GM04503 (cell line): ENCODE results near the gene GMPPA.

Experiments
- DNase-seq: peaks from one replicate; pipeline ENCODE4 v3.0.0-alpha.2; 2012; ENCODE audit warnings: low read depth

GMPPA gene

DNA sequence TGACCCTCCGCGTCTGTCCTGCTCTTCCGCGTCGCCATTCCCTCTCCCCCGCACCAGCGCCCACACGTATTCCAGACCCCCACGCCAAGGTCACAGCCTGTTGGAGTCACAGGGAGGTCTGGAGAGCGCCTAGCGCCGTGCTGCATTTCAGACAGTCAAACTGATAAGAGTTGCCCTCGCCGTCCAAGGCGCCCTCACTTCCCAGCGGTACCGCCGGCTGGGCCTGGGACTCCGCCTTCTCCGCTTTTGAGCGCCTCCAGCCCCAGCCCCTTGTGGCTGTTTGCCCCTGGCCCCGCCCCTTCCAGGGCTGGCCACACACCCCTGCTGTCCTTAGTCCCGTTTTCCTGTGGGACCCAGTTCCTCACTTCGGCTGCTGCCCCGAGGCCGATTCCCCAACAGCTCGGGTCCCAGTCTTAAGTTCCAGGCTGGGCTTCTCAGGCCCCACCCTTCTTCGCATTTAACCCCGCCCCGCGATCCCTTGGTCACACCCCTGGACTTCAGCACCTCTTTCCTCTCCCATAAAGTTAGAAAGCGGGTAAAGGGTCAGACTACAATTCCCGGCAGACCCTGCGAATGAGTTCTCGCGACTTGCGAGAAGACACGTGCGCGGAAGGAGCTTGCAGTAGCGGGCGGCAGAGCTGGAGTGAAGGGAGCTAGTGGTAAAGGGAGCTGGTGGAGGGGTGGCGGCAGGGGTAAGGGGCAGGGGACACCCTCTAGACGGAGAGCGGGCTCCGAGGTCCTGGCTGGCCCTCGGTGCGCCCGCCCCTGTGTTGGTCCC lies at the start of gene GMPPA:
Gene GMPPA (plus strand): TSS at position 612 of the 778 bp plus-strand sequence. CDS start 1,085 bp downstream, outside the sequence.
- DNase-seq: peak; percentile 96

DNA sequence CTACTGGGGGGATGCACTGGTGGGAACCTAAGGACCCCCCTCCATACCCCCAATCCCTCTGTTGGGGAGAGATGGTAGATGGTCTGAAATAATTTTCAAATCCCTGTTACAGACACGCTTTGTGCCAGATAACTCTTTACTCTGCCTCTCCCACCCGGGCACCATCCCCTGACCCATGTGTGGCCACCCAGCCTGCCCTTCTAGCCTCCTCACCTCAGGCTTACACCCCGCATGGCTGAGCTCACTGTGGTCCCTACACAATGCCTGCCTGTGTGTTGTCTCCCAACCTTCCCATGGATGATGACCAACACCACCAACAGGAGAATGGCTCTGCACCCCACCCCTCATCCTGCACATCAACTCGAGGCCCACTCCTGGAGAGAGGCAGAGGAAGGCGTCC lies 49.1 kb upstream of the GMPPA start:
- no peak for DNase-seq

DNA sequence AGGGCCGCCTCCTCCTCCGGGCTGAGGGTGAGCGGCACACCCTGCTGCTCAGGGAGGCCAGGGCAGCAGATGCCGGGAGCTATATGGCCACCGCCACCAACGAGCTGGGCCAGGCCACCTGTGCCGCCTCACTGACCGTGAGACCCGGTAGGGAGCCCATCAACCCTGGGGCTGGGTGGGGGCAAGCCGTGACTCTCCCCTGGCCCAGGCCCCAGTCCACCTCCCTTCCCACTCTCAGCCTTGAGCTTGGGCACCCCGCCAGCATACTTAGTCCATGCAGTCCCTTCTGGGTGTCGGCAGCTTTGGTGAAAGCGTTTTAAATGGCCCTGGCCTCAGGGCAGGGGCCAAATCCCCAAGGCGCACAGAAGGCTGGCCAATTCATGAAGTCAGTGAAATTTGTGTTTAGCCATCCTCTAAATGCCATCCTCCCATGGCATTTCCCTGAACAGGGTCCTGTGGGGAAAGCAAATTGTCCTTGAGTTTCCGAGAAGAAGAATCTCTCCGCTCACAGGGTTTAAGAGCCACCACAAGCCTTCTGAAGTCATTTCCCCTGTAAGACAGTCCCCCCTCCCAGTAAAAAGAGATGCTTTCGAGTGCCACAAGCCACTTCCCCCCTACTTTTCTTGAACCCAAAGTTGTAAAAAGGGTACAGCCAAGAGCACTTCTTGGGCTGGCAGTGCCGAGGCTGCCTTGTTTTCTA lies 46.9 kb upstream of the GMPPA start:
- no peak for DNase-seq

DNA sequence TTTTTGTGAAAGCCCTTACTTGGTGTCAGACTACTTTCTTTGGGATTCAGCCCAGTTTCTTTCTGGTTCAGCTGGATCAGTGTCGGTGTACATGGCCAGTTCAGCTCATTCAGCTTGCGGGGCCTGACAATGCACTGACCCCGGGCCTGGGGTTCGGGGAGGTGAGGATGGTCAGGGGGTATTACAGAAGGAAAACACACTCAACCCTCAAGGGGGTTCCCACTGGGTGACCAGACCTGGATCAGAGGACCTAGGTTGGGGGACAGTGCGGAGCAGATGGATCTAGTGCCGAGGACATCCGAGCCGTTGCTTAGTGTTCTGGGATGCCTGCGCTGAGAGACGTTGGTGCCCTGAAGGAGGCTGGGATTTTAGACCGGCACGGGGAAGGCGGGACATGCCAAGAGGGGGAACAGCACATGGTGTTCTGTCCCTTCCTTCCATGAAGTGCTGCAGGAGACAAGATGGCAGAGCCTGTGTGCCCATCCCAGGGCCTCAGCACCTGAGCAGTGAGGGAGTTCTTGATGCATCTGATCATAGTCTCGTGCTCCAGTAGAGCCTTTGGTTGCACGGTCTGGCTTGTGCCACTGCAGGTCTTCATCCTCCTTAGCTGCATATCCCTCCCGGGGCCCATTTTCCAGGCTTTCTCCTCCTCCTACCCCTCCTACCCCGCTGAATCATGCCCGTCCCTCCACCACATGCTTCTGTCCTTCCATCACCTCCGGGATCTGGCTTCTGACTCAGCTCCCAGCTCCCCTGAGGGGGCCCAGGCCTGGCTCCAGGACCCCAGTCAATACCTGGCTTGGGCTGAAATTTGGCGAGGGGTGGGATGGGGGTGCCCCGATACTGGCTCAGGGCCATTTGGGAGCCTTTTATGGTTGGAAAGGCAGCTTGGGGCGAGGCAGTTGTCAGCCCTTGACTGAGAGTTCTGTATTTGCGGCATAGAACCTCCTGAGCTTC lies 46.1 kb upstream of the GMPPA start:
- DNase-seq: peak; percentile 85

DNA sequence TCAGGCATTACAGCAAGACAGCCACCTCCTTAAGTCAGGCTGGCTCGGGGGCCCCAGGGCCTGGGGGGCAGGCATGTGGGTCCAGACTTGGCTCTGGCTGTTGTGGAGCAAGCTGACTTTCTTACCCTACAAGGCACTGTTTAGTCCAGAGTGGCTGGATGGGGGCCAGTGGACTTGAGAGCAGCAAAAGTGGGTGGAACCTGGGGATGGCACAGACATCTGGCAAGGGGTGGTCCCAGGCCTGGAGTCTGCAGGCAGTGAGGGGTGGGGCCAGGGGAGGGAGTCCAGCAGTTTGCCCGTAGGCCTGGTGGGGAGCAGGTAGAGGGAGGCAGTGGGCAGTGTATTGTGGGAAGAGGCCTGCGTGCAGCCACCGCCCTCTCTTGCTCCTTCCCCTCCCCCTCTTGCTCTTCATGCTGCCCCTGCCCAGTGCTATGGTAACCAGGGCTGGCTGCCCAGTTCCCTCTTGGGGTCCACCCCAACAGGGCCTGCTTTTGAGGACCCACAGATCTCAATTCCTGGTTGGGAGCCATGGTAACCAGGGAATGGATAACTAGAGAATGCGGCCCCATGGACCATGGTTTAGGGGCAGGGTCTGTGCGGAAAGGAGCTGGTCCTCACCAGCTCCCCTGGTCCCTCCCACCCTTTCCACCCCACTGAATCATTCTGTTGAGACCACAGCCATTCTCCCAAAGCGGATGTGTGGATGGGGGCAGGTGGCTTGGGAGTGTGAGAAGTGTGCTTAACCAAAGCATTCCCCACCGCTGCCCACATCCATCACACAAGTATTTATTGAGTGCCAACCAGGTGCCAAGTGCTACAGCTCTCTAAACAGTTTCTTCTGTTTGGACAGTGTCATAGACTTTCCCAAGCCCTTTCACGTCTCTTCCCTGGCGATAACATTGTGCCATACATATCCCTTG lies 44.8 kb upstream of the GMPPA start:
- DNase-seq: peak; percentile 64

DNA sequence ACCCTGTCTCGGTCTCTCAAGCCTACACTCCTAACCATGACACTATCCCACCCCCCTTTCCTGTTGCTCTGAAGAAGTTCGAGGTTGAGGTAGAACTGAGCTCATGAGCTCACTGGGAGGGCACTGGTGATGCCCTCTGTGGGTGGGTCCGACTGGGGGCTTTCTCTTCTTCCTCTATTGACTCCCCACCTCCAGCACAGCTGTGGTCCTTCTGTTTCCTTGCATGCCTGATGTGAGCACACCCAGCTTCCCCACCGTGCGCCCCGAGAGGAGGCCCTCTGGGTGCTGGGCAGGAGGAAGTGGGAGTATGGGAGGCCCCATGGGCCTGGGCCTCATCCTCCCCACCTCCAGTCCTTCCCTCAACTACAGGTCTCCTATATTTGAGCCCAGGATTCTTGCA lies 43.1 kb upstream of the GMPPA start:
- DNase-seq: no peak

DNA sequence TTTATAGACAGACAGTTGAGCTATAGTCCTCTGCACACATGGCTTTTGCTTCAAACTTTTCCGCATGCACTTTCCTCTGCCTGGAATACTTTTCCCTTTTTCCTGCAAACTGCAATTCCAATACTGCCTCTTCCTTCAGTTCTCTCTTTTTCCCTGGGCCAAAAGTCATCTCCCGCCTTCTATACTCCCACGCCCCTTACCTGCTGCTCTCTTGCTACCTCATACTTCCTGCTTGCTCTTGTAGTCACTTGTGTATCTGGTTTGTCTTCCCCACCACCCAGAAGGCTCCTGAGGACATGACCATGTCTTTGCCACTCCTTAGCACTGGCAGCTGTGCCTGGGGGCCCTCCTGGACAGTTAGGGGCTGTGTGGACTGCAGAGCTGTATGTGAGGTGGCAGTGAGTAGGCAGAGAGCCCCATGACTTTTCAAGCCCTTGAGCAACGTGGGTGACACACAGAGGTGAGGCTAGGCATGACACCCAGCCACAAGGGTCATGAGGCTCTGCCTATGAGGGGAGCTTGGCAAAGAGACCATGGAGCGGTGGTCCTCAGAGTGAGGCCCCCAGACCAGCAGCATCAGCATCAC lies 40.8 kb upstream of the GMPPA start:
- no peak for DNase-seq

DNA sequence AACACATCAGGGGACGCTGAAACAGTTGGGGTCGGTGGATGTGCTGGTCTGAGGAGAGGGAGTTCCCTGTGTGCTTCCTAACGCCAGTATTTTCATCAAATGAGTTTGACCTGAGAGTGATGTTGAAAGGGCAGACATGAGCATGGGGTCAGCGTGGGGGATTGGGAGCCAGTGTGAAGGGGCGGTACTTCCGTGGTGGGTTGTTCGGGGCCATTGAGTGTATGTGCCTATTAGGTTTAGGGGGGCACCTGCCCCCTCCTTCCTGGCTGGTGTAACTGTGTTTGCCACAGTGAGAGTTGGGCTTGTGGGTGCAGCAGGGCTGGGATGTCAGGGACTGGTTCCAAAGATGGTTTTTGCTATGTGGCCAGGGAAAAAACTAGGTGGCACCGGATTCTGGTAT lies 39.7 kb upstream of the GMPPA start:
- no peak for DNase-seq

DNA sequence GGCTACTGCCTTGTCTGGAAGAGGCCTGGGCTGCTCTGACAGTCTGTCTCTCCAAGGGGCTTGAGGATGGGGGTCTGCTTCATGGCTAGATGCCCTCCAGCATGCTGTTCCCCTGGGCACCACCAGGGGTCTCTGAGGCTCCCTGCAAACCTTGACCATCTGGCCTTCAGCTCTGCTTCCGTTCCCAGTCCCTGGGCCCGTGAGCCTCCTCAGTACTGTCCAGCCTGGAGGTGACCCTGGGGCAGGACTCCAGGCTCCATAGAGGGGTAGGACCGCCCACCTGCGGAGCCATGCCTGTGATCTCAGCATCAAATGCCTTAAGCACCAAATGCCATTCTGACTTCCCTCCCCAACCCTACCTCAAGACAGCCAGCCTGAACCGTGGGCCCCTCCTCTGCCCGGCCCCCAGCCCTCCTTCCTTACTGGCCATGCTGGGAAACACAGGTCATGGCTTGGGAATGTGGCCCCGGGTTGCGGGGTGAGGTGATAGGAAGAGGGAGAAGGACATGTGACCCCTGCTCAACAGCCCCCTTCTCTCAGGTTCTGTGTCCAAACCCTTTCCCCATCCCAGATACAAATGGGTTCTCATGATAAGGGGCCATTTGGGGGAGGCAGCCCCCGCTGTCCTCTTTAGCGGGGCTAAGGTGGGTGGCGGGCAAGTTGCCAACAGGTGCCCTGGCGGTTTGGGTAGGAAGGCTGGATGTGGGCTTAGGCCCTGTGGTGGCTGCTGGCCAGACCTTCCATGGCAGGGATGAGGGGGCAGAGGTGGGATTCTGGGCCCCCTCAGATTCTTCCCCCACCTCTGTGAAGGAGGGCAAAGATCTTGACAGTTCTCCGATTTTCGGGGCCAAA lies 39.0 kb upstream of the GMPPA start:
- no peak for DNase-seq

DNA sequence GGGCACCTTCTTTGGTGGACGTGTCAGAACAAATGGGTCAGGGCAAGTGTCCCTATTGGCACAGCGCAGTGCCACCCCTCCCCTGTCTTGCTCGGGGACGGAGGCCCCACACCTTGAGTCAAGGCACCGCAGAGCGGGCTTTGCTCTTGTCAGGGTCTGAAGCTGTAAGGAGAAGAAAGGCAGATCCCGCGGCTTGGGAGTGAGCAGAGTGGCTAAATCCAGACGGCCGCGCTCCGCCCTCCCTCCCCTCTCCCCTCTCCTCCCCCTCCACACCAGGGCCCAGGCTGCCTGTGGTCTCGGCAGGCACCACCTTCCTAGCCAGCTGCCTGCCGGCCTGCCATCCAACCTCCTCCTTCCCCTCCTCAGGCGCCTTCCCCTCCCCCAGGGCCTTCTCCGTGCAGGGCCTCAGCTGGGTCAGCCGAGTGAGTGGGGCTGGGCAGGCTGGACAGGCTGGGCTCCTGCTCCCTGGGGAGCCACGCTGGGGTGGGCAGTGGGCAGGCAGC lies 38.2 kb upstream of the GMPPA start:
- no peak for DNase-seq

DNA sequence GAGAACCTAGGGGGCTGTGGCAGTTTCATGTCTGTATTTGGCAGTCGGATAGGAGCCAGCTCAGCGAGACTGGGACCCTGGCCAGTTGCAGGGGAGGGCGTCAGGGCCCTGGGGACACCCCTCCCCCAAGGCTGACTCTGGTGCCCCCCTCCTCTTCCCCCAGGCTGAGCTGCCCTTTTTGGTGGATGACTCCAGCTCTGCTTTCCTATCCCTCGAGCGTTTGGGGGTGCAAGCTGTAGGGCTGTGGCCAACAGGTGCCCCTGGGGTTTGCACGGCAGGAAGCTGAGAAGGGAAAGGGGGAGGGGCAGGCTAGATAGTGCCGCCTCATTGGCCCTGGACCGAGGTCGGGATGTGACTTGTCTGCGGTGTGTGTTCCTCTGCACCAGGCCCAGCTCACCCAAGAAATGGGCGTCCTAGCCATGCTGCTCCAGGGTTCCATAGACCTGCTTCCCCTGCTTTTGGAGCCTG lies 37.6 kb upstream of the GMPPA start:
- DNase-seq: no peak

DNA sequence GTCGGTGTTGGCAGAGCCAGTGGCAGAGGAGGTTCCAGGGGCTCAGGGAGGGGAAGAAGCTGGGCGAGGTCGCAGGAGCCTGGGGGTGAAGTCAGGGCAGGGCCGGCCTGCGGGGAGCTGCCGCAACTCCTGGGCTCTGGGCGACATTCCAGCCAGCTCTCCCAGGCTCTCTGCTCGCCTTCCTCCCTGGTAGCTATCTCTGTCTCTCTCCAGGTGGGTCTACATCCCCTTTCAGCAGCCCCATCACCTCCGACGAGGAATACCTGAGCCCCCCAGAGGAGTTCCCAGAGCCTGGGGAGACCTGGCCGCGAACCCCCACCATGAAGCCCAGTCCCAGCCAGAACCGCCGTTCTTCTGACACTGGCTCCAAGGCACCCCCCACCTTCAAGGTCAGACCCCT lies 37.0 kb upstream of the GMPPA start:
- no peak for DNase-seq

DNA sequence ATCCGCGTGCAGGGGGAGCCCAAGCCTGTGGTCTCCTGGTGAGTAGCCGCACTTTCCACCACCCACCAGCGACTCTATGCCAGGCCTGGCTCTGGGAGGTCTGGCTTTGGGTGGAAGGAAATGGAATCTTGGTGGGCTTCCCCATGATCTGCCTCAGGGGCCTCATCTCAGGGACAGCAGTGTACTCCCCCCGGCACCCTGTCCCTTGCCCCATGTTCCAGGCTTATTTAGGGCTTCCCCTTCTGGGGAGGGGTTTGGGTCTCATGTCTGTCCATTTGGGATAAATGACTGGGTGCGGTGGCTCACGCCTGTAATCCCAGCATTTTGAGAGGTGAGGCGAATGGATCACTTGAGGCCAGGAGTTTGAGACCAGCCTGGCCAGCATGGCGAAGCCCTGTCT lies 36.3 kb upstream of the GMPPA start:
- DNase-seq: no peak

DNA sequence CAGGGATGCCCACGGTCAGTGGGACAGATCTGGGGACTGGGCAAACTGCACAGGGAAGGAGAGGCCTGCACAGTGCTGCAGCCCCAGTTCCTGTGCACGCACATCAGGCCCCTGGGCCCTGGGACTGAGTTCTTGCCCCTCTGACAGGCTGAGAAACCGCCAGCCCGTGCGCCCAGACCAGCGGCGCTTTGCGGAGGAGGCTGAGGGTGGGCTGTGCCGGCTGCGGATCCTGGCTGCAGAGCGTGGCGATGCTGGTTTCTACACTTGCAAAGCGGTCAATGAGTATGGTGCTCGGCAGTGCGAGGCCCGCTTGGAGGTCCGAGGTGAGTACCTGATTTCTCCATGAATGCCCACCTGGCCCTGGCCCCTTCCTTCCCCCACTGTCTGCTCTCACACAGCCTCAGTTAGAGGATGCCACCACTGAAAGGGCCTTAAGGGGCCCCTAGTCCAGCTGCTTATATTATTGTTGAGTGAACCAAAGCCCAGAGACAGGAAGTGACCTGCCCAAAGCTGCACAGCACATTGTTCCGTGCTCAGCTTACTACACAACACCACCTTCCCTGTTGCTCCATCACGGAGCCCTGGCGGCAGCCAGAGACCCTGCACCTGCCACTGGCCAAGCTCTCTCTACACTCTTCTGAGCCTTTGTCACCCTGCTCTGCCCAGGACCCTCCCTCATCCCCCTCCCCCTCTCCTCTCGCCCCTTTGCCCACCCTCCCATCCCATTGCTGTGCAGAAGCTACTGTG lies 34.2 kb upstream of the GMPPA start:
- no peak for DNase-seq

DNA sequence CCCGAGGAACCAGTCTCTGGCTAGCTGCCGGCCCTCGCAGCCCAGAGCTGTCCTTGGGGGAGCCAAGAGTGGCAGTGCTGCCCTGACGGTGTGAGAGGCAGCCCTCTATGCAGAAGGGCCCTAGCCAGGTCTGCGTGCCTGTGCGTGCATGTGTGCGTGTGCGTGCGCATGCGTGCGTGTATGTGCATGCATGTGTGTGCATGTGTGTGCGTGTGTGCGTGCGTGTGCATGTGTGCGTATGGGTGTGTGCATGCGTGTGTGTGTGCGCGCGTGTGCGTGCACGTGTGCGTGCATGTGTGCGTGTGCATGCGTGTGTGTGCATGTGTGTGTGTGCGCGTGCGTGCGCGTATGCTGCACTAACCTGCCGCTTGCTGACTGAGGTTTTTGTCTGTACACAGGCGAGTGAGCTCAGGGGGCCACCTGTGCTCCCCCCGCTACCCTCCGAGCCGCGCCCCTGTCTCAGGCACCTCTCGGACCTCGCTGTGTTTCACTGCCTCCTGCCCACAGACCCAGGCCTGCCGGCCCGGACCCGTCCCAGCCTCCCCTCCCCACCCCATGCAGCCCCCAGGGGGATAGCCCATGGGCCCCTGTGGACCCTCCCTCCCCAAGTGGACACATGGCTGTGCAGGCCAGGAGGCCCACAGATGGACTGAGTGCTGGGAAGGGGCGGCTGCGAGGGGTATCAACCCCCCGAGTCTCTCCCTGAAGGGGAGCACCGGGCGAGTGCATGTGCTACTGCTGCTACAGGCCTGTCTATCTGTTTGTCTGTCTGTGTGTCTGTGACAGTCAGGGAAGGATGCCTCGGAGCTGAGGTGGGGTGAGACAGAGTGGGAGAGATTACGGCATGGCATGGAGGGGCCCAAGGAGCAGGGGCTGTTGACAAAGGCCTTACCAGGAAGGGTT lies 32.8 kb upstream of the GMPPA start:
- DNase-seq: no peak

DNA sequence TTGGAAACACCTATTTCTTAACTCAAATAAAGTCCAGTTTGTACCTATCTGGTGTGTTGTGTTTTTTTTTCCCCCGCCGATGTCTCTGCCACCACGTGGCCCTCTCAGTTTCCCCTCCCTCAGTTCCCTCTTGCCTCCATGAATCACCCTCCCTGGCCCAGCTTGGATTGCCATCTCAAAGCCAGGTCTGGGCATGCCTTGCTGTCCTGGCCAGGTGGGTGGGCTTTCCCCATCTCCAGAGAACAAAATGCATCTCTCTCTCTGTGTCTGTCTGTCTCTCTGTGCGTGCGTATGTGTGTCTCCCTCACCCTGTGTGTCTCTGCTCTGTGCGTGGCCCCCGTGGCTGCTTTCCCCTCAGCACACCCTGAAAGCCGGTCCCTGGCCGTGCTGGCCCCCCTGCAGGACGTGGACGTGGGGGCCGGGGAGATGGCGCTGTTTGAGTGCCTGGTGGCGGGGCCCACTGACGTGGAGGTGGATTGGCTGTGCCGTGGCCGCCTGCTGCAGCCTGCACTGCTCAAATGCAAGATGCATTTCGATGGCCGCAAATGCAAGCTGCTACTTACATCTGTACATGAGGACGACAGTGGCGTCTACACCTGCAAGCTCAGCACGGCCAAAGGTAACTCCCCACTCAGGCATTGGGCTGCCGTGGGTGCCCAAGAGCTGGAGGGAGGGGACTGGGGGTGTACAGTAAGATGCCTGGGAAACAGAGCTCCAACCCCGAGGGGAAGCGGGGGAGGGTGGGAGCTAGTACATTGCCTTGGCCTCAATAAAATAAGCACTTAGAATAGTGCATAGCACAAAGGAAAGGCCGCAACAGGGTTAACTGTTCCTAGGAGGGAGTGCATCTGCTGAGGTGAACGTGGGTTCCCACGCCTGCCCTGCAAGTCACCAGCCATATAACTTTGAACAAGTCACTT lies 31.6 kb upstream of the GMPPA start:
- DNase-seq: no peak

DNA sequence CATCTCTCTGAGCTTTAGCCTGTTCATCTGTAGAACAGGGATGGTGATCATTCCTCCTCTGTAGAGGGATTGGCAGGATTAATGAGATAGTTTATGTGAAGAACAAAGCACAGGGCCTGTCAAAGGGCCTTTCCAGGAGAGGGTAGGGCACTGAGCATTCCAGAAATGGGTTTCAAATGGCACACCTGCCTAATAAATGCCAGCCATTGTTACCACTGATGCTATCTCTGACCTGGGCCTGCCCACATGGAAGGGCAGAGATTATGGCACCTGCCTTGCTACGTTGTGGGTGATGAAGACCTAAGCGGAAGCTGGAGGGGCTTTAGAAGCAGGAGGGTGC lies 31.0 kb upstream of the GMPPA start:
- DNase-seq: no peak
